ENCODE data around the gene LLGL1. TPM values are rescaled to one million over a fixed set of nuclear protein-coding genes. Genes with fewer than 3 reads are reported as not detected.

LLGL1 gene
- polyA plus RNA-seq, 1 donor from 2014 or later = 52.2 TPM

- H3K27ac ChIP-seq (ENCODE audit: low read length) = peak overlapping the region; percentile 67
- peak overlapping the region; percentile 98 for H3K4me3 ChIP-seq (ENCODE audit: low read length)
- no peaks in the 10 kb centered on the region for H3K27me3 ChIP-seq (ENCODE audit: insufficient read depth, low read depth, low read length)
- H3F3A ChIP-seq (ENCODE audit: insufficient read depth, low read length, poor library complexity, severe bottlenecking) = no peaks in the 10 kb centered on the region
- H3K9me2 ChIP-seq (ENCODE audit: insufficient read depth, low read length) = no peaks in the 10 kb centered on the region
- H4K20me1 ChIP-seq (ENCODE audit: insufficient read depth) = no peaks in the 10 kb centered on the region
- H3K9me3 ChIP-seq (ENCODE audit: low read length) = no peaks in the 10 kb centered on the region
- peak overlapping the region; percentile 89 for H3K9ac ChIP-seq (ENCODE audit: low read length)
- peak overlapping the region; percentile 63 for H3K4me2 ChIP-seq (ENCODE audit: low read length)
- peaks cover 31% of the 10 kb centered on the region for H3K79me2 ChIP-seq (replicated peaks; ENCODE audit: insufficient read depth, low read length)
- peak overlapping the region; percentile 27 for H2AFZ ChIP-seq (ENCODE audit: low read depth, low read length)
- H3K36me3 ChIP-seq (ENCODE audit: insufficient read depth, low read length) = no peaks in the 10 kb centered on the region
- no peak for TF ChIP-seq TAF1 (IDR thresholded peaks at IDR 0.05; ENCODE audit: low read depth)
- no peak for TF ChIP-seq RAD21 (conservative IDR thresholded peaks at IDR 0.05)
- TF ChIP-seq MXI1 (conservative IDR thresholded peaks at IDR 0.05; ENCODE audit: poor library complexity, severe bottlenecking) = no peak
- no peak for TF ChIP-seq EZH2 (IDR thresholded peaks at IDR 0.05; ENCODE audit: borderline replicate concordance, insufficient read depth, low read length, poor library complexity, severe bottlenecking)
- no peak for TF ChIP-seq EP300 (conservative IDR thresholded peaks at IDR 0.05; ENCODE audit: poor library complexity, severe bottlenecking)
- TF ChIP-seq REST (IDR thresholded peaks at IDR 0.05; ENCODE audit: borderline replicate concordance) = no peak
- no peak for TF ChIP-seq SMC3 (conservative IDR thresholded peaks at IDR 0.05; ENCODE audit: poor library complexity)
- no peak for TF ChIP-seq POLR2AphosphoS5 (IDR thresholded peaks at IDR 0.05)
- TF ChIP-seq CTCF (IDR thresholded peaks at IDR 0.05; ENCODE audit: poor library complexity, severe bottlenecking) = no peak
Observed at GRCh38 chr17:18257982-18258355, 32.5 kb downstream of the LLGL1 start.

DNA sequence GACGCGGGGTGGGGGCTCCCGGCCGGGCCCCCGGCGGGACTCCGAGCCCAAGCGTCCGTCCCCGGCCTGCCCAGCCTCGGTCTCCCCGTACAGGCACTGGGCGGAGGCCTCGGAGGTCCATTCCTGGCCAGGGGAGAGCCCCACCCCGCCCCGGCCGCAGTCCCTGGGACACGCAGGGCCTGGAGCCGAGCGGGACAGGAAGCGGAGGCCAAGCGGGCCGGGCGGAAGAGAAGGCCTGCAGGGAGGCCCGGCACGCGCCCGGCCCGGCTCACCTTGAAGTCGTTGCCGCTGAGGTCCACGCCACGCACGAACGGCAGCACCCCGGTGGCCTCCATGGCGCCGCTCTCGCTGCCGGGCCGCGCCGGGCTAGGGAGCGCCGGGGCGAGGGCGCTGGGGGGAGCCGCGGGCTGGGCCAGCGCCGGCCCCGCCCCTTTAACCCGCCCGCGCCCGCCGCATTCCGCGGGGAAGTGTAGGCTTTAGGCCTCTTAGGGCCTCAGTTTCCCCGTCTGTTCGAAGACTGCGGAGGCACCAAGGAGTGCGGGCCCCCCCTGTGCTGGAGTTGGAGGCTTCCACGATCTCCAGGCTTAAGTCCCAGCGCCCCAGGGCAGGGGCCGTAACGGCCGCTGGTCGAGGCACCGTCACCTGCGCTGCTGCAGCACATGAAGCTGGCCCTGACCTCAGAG lies 33.1 kb downstream of the LLGL1 start, which contains the start of gene FLII:
TSS of gene FLII (minus strand) at position 383 of the 683 bp plus-strand sequence. CDS start at position 335, 48 bp downstream.
- Histone ChIP-seq H3K4me3 (ENCODE audit: low read length) (peak within 1 kb of the TSS; percentile 98), H4K20me1 (ENCODE audit: insufficient read depth) (no peaks in the 10 kb centered on the region), H3K9ac (ENCODE audit: low read length) (peak within 1 kb of the TSS; percentile 89), H3K27me3 (ENCODE audit: insufficient read depth, low read depth, low read length) (no peaks in the 10 kb centered on the region), H3K36me3 (ENCODE audit: insufficient read depth, low read length) (no peaks in the 10 kb centered on the region), H3K9me2 (ENCODE audit: insufficient read depth, low read length) (no peaks in the 10 kb centered on the region), H3K27ac (ENCODE audit: low read length) (peak within 1 kb of the TSS; percentile 67), H3K79me2 (replicated peaks; ENCODE audit: insufficient read depth, low read length) (peaks cover 31% of the 10 kb centered on the region), H3K9me3 (ENCODE audit: low read length) (no peaks in the 10 kb centered on the region), H3K4me2 (ENCODE audit: low read length) (peak within 1 kb of the TSS; percentile 63), H3F3A (ENCODE audit: insufficient read depth, low read length, poor library complexity, severe bottlenecking) (no peaks in the 10 kb centered on the region), H2AFZ (ENCODE audit: low read depth, low read length) (peak within 1 kb of the TSS; percentile 27)
- TF ChIP-seq EP300 (conservative IDR thresholded peaks at IDR 0.05; ENCODE audit: poor library complexity, severe bottlenecking) (peak; percentile 22), POLR2AphosphoS5 (IDR thresholded peaks at IDR 0.05) (peak; percentile 74), TAF1 (IDR thresholded peaks at IDR 0.05; ENCODE audit: low read depth) (no peak), REST (IDR thresholded peaks at IDR 0.05; ENCODE audit: borderline replicate concordance) (no peak), SMC3 (conservative IDR thresholded peaks at IDR 0.05; ENCODE audit: poor library complexity) (peak; percentile 22), CTCF (IDR thresholded peaks at IDR 0.05; ENCODE audit: poor library complexity, severe bottlenecking) (no peak), EZH2 (IDR thresholded peaks at IDR 0.05; ENCODE audit: borderline replicate concordance, insufficient read depth, low read length, poor library complexity, severe bottlenecking) (no peak), MXI1 (conservative IDR thresholded peaks at IDR 0.05; ENCODE audit: poor library complexity, severe bottlenecking) (peak; percentile 89), RAD21 (conservative IDR thresholded peaks at IDR 0.05) (peak; percentile 16)

Measured in neural cell (in vitro differentiated cells).